Measurements from ENCODE around the gene PRKX. TPM values are rescaled to one million over a fixed set of nuclear protein-coding genes. Genes with fewer than 3 reads are reported as not detected.
"Not testable (repeated sequence)": the region's sequence is repeated elsewhere in the genome, so short reads cannot be mapped to it uniquely, and the experiment has no call there.

Gene PRKX
- total and polyA plus RNA-seq, 2 of the 8 experiments (the other 6 are each of a cell fraction or from before 2014, with no cell fraction given): 19.4 to 55.3 TPM

- H3K79me1 ChIP-seq (ENCODE audit: low read depth, low read length); H4K5ac ChIP-seq (ENCODE audit: insufficient read length, low read depth, low read length); H3K27me3 ChIP-seq (replicated peaks in 1 of 4; ENCODE audit: control insufficient read depth in 3 of 4, extremely low read depth in 1 of 4, insufficient read depth in 3 of 4, low read length in 3 of 4); H3K23me2 ChIP-seq (ENCODE audit: low read depth, low read length); H2AFZ ChIP-seq (ENCODE audit: low read length); H3K18ac ChIP-seq (ENCODE audit: extremely low read depth, low read length); H4K91ac ChIP-seq (replicated peaks; ENCODE audit: insufficient read length, low read length); H2BK12ac ChIP-seq (ENCODE audit: low read depth, low read length); POLR2A ChIA-PET (ENCODE audit: partially characterized antibody); H3K36me3 ChIP-seq (ENCODE audit: control insufficient read depth in 2 of 4, insufficient read depth in 4 of 4, low read length in 3 of 4); H3K56ac ChIP-seq (replicated peaks; ENCODE audit: insufficient read length, low read depth, low read length); H3K4ac ChIP-seq (replicated peaks; ENCODE audit: insufficient read length, low read depth, low read length); H3K23ac ChIP-seq (ENCODE audit: insufficient read length); H3K9ac ChIP-seq (replicated peaks in 1 of 4; ENCODE audit: extremely low read depth in 1 of 4, low read depth in 3 of 4, low read length in 3 of 4); H2BK20ac ChIP-seq (ENCODE audit: low read length); H3K9me3 ChIP-seq (ENCODE audit: insufficient read depth in 2 of 2, low read depth in 1 of 2, low read length in 1 of 2); H2AK5ac ChIP-seq (ENCODE audit: low read depth, low read length); H2BK5ac ChIP-seq (ENCODE audit: low read depth, low read length); DNase-seq (ENCODE audit: low read depth in 1 of 2, low spot score in 2 of 2); H3K27ac ChIP-seq (ENCODE audit: low read depth, low read length); H4K8ac ChIP-seq (ENCODE audit: extremely low read depth, insufficient read depth, low read length); H3K14ac ChIP-seq (ENCODE audit: insufficient read length); H4K20me1 ChIP-seq (replicated peaks in 1 of 2; ENCODE audit: control insufficient read depth in 1 of 2, insufficient read depth in 2 of 2, low read length in 2 of 2); H2BK120ac ChIP-seq (replicated peaks; ENCODE audit: low read depth, low read length); H3K4me2 ChIP-seq (ENCODE audit: insufficient read depth in 1 of 2, low read depth in 2 of 2, low read length in 2 of 2); H3K4me3 ChIP-seq (ENCODE audit: extremely low read depth in 1 of 4, insufficient read depth in 2 of 4, low read depth in 3 of 4, low read length in 4 of 4); CTCF ChIA-PET (ENCODE audit: partially characterized antibody); H2BK15ac ChIP-seq (ENCODE audit: low read length): not testable (repeated sequence)
- TF ChIP-seq BACH1 (IDR thresholded peaks at IDR 0.05; ENCODE audit: low read length) (peak; percentile 53; the same call in 1 of the 2 replicates), MAFK (IDR thresholded peaks at IDR 0.05; ENCODE audit: low read depth, low read length) (peak; percentile 21; the same call in 1 of the 2 replicates), YY1 (IDR thresholded peaks at IDR 0.05; ENCODE audit: low read depth, low read length) (0 out of 2 replicates have a peak, but pooled peaks have one; percentile 29)
- peaks cover 0 to 55% of the 10 kb centered on the region in 2 experiments; a peak in 3 of 4 replicates for H3K79me2 ChIP-seq (ENCODE audit: control insufficient read depth in 1 of 2, insufficient read depth in 2 of 2, low read length in 2 of 2)
- peak; percentile 99 for FAIRE-seq
- H3K4me1 ChIP-seq (replicated peaks in 1 of 4; ENCODE audit: control insufficient read depth in 3 of 4, insufficient read depth in 4 of 4, low read length in 3 of 4): peaks cover 0 to 14% (median 4%) of the 10 kb centered on the region in 4 experiments; a peak in 5 of 7 replicates
- 18% methylated on average over 3 of the region's 3 CpGs; no CpG with 5 or more reads in 1 of the 2 experiments for WGBS, 2 experiments (ENCODE audit: extremely low coverage in 1 of 2, insufficient coverage in 1 of 2, insufficient read length in 1 of 2, insufficient replicate concordance in 2 of 2, low coverage in 1 of 2, low lambda C conversion rate in 2 of 2, missing lambda C conversion rate in 1 of 2)
Observed at GRCh38 chrX:3702095-3702494, 11.4 kb downstream of the PRKX start.
